Panc1 (cell line): ENCODE data around the gene RXFP3. TPM values are rescaled to one million over a fixed set of nuclear protein-coding genes. Genes with fewer than 3 reads are reported as not detected.

Experiments used
- ATAC-seq: fragments of 200-7000 bp; cut with Tn5 transposase; 2 replicates; pipeline ENCODE4 v1.9.1; 2020; ENCODE audit warnings: mild to moderate bottlenecking, moderate library complexity
- BruUV-seq: library from RNA; stranded (reverse); fragments of 400-500 nt; replicated peaks from 2 replicates; lab custom pipeline; 2021; lab: Mats Ljungman, UMichigan
- CTCF ChIA-PET: fragments of 300-600 bp; sonication (Branson Sonifier 250); formaldehyde crosslinking; loops from one replicate; lab custom pipeline; 2022; ENCODE audit warnings: antibody characterized with exemption; lab: Charles Lee
- POLR2A ChIA-PET: fragments of 300-600 bp; sonication (Branson Sonifier 250); formaldehyde crosslinking; loops from one replicate; lab custom pipeline; 2022; ENCODE audit warnings: antibody characterized with exemption; lab: Charles Lee
- DNase-seq: peaks from one replicate; pipeline ENCODE4 v3.0.0-alpha.2; 2010; ENCODE audit warnings: low read depth, low spot score
- H3K27ac ChIP-seq: 2 replicates; pipeline ENCODE4 v1.5.1; 2011; ENCODE audit warnings: mild to moderate bottlenecking, low read length, inconsistent platforms
- H3K27me3 ChIP-seq: fragments of 200-500 bp; sonication (Bioruptor generic); 2 replicates; pipeline ENCODE4 v1.6.0; 2014; ENCODE audit warnings: low read length, inconsistent platforms; ENCODE audit not compliant: control insufficient read depth, insufficient read depth
- H3K36me3 ChIP-seq: fragments of 200-500 bp; sonication (Bioruptor generic); 2 replicates; pipeline ENCODE4 v1.5.1; 2014; ENCODE audit warnings: inconsistent platforms, mild to moderate bottlenecking, low read length, moderate library complexity; ENCODE audit not compliant: control insufficient read depth, insufficient read depth
- H3K4me1 ChIP-seq: 2 replicates; pipeline ENCODE4 v1.5.1; 2011; ENCODE audit warnings: inconsistent platforms, mild to moderate bottlenecking, low read length, moderate library complexity; ENCODE audit not compliant: control insufficient read depth, insufficient read depth
- H3K4me3 ChIP-seq, 2 experiments: 2 replicates each; pipeline ENCODE4 v1.5.1; 2011 to 2012; ENCODE audit warnings: low read depth in 2 of 2, low read length in 2 of 2, mild to moderate bottlenecking in 2 of 2, inconsistent platforms in 1 of 2, moderate library complexity in 1 of 2
- H3K9me3 ChIP-seq: fragments of 200-500 bp; sonication (Bioruptor generic); 2 replicates; pipeline ENCODE4 v1.5.1; 2014; ENCODE audit warnings: low read depth, mild to moderate bottlenecking, inconsistent platforms, low read length, moderate library complexity; ENCODE audit not compliant: control insufficient read depth, insufficient read depth
- POLR2AphosphoS5 ChIP-seq: IDR thresholded peaks from 2 replicates; pipeline ENCODE4 v1.6.1; 2012; ENCODE audit warnings: mild to moderate bottlenecking, low read depth, low read length, moderate library complexity
- SIN3A ChIP-seq: IDR thresholded peaks from 2 replicates; pipeline ENCODE4 v1.6.1; 2012; ENCODE audit warnings: low read depth, mild to moderate bottlenecking, low read length, moderate library complexity, borderline replicate concordance; ENCODE audit not compliant: insufficient read depth
- TCF7L2 ChIP-seq: IDR thresholded peaks from 2 replicates; pipeline ENCODE4 v1.6.1; 2011; ENCODE audit warnings: mild to moderate bottlenecking, low read depth, low read length, inconsistent platforms
- in situ Hi-C: cut with HindIII; loops from 2 replicates; pipeline ENCODE4 v1.10.0; 2016; ENCODE audit warnings: low sequenced_read_pairs, low pct_unique_long_range_greater_than_20kb
- intact Hi-C: fragments of 100-400 bp; cut with micrococcal nuclease; formaldehyde crosslinking; loops from one replicate; pipeline ENCODE4 v1.10.0; 2022; ENCODE audit not compliant: unreplicated experiment
- total RNA-seq: library from RNA; stranded (reverse); gene quantifications from one replicate; pipeline ENCODE4 v1.2.1, GENCODE V29; 2021; ENCODE audit not compliant: unreplicated experiment
- TF ChIP-seq, protein P1 (sequence below): fragments of 450-650 bp; IDR thresholded peaks from 2 replicates; pipeline ENCODE4 v1.5.1; 2017; ENCODE audit warnings: mild to moderate bottlenecking
- TF ChIP-seq, protein P2 (sequence below), 2 experiments: IDR thresholded peaks; 2 replicates each; pipeline ENCODE4 v1.6.1; 2011 to 2012; ENCODE audit warnings: low read depth in 2 of 2, control low read depth in 1 of 2, low read length in 1 of 2, mild to moderate bottlenecking in 1 of 2, moderate library complexity in 1 of 2; ENCODE audit not compliant: insufficient read depth in 1 of 2

Gene RXFP3
- total RNA-seq, 1 experiment from 2014 or later: not detected

DNA sequence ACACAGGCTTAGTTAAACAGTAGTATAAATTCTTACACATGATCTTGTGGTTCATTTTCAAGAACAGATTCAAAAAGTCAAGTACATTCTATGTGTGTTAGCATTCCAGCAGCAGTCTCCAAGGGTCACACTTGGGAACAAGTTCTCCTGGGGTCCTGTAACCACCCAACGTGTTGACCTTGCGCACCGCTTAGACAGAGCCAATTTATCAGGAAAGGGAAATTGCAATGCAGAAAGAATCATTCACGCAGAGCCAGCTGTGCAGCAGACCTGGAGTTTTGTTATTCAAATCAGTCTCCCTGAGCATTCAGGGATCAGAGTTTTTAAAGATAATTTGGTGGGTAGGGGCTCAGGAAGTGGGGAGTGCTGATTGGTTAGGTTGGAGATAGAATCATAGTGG is 8.5 kb upstream of the RXFP3 start:
- Histone ChIP-seq H3K4me1 (no peaks in the 10 kb centered on the region), H3K36me3 (no peaks in the 10 kb centered on the region), H3K9me3 (no peaks in the 10 kb centered on the region), H3K27ac (no peak overlapping the region), H3K27me3 (no peaks in the 10 kb centered on the region), H3K4me3 (no peak overlapping the region)
- DNase-seq: no peak
- TF ChIP-seq POLR2AphosphoS5 (no peak), SIN3A (no peak), TCF7L2 (no peak)
- TF ChIP-seq, protein P1, sequence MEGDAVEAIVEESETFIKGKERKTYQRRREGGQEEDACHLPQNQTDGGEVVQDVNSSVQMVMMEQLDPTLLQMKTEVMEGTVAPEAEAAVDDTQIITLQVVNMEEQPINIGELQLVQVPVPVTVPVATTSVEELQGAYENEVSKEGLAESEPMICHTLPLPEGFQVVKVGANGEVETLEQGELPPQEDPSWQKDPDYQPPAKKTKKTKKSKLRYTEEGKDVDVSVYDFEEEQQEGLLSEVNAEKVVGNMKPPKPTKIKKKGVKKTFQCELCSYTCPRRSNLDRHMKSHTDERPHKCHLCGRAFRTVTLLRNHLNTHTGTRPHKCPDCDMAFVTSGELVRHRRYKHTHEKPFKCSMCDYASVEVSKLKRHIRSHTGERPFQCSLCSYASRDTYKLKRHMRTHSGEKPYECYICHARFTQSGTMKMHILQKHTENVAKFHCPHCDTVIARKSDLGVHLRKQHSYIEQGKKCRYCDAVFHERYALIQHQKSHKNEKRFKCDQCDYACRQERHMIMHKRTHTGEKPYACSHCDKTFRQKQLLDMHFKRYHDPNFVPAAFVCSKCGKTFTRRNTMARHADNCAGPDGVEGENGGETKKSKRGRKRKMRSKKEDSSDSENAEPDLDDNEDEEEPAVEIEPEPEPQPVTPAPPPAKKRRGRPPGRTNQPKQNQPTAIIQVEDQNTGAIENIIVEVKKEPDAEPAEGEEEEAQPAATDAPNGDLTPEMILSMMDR: no peak
- in situ Hi-C loops: no loop called here
- ChIA-PET POLR2A (no interaction called here), CTCF (no interaction called here)
- intact Hi-C loops: no loop called here
- BruUV-seq: no TSS peak
- no peak for ATAC-seq

DNA sequence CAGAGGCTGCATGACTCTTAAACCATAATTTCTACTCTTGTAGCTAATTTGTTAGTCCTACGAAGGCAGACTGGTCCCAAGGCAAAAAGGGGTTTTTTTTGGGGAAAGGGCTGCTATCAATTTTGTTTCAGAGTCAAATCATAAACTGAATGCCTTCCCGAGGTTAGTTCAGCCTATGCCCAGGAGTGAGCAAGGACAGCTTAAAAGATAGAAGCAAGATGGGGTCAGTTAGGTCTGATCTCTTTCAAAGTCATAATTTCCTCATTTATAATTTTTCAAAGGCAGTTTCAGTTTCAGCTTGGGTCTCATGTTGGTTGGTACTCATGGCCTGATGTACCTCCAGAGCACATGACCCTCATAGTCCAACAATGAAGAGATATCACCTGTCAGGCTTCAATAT is 7.9 kb upstream of the RXFP3 start:
- no peak for ATAC-seq
- Histone ChIP-seq H3K4me1 (no peaks in the 10 kb centered on the region), H3K27ac (no peak overlapping the region), H3K9me3 (no peaks in the 10 kb centered on the region), H3K4me3 (no peak overlapping the region), H3K27me3 (no peaks in the 10 kb centered on the region), H3K36me3 (no peaks in the 10 kb centered on the region)
- intact Hi-C loops: no loop called here
- in situ Hi-C loops: no loop called here
- no peak for DNase-seq
- POLR2A ChIA-PET: no interaction called here
- TF ChIP-seq SIN3A (no peak), TCF7L2 (no peak), POLR2AphosphoS5 (no peak)
- TF ChIP-seq, protein P1: no peak
- TF ChIP-seq, protein P2, sequence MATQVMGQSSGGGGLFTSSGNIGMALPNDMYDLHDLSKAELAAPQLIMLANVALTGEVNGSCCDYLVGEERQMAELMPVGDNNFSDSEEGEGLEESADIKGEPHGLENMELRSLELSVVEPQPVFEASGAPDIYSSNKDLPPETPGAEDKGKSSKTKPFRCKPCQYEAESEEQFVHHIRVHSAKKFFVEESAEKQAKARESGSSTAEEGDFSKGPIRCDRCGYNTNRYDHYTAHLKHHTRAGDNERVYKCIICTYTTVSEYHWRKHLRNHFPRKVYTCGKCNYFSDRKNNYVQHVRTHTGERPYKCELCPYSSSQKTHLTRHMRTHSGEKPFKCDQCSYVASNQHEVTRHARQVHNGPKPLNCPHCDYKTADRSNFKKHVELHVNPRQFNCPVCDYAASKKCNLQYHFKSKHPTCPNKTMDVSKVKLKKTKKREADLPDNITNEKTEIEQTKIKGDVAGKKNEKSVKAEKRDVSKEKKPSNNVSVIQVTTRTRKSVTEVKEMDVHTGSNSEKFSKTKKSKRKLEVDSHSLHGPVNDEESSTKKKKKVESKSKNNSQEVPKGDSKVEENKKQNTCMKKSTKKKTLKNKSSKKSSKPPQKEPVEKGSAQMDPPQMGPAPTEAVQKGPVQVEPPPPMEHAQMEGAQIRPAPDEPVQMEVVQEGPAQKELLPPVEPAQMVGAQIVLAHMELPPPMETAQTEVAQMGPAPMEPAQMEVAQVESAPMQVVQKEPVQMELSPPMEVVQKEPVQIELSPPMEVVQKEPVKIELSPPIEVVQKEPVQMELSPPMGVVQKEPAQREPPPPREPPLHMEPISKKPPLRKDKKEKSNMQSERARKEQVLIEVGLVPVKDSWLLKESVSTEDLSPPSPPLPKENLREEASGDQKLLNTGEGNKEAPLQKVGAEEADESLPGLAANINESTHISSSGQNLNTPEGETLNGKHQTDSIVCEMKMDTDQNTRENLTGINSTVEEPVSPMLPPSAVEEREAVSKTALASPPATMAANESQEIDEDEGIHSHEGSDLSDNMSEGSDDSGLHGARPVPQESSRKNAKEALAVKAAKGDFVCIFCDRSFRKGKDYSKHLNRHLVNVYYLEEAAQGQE (IDR thresholded peaks at IDR 0.05; ENCODE audit: insufficient read depth in 1 of 2, low read depth in 2 of 2, low read length in 1 of 2): no peak
- CTCF ChIA-PET: no interaction called here
- no TSS peak for BruUV-seq
